K562 (cell line): Measurements from ENCODE around the gene ARHGEF17. TPM values are rescaled to one million over a fixed set of nuclear protein-coding genes. Genes with fewer than 3 reads are reported as not detected.
A peak's percentile ranks its signal among the peaks of the same experiment; 100 is the strongest.

Source experiments
- ATAC-seq: fragments of 200-7000 bp; cut with Tn5 transposase; 3 replicates; pipeline ENCODE4 v1.9.1; 2020; ENCODE audit warnings: moderate library complexity
- BruUV-seq: library from RNA; stranded (reverse); fragments of 400-500 nt; replicated peaks from 2 replicates; lab custom pipeline; 2021; lab: Mats Ljungman, UMichigan
- CTCF ChIA-PET: fragments of 300-600 bp; formaldehyde crosslinking; extraction: SDS; loops from one replicate; lab custom pipeline; 2021; ENCODE audit warnings: low intra/inter-chr PET ratio; lab: Yijun Ruan, JAX
- POLR2A ChIA-PET: fragments of 300-600, 350-650 bp; sonication (Branson Sonifier 250); formaldehyde crosslinking; extraction: SDS; loops from one replicate; lab custom pipeline; 2021; ENCODE audit warnings: antibody characterized with exemption, inconsistent platforms; lab: Yijun Ruan, JAX
- DNase-seq, 4 experiments: peaks; one replicate each; pipeline versions ENCODE4 v3.0.0 to v3.0.0-alpha.2; 2011 to 2018; ENCODE audit warnings: low spot score in 3 of 4, mixed read lengths in 3 of 4; ENCODE audit errors: extremely low read depth in 1 of 4
- FAIRE-seq: peaks from 2 replicates; lab custom pipeline; 2011; peaks lifted over from hg19 to GRCh38; lab: Jason Lieb, UNC
- H2AFZ ChIP-seq: 2 replicates; pipeline ENCODE4 v1.6.0; 2011; ENCODE audit warnings: low read depth, low read length, control low read depth, inconsistent platforms
- H3K27ac ChIP-seq: fragments of 200-600 bp; 3 replicates; pipeline ENCODE4 v1.8.0; 2011; ENCODE audit warnings: low read depth, mild to moderate bottlenecking, control low read depth, inconsistent platforms, low read length, moderate library complexity, mixed read lengths; ENCODE audit errors: extremely low read depth
- H3K27me3 ChIP-seq, 2 experiments: fragments of 300-600 bp in 1 of 2; 2 replicates in 1 of 2; 3 replicates in 1 of 2; pipeline versions ENCODE4 v1.6.0 to v1.8.0; 2011; ENCODE audit warnings: inconsistent platforms in 2 of 2, low read length in 2 of 2, mild to moderate bottlenecking in 1 of 2, mixed read lengths in 1 of 2, moderate library complexity in 1 of 2; ENCODE audit not compliant: control insufficient read depth in 2 of 2, insufficient read depth in 2 of 2
- H3K36me3 ChIP-seq: fragments of 300-600 bp; 3 replicates; pipeline ENCODE4 v1.8.0; 2011; ENCODE audit warnings: mild to moderate bottlenecking, low read length, inconsistent platforms; ENCODE audit not compliant: control insufficient read depth, insufficient read depth
- H3K4me1 ChIP-seq, 2 experiments: fragments of 200-600 bp in 1 of 2; replicated peaks in 1 of 2; 2 replicates in 1 of 2; 3 replicates in 1 of 2; pipeline versions ENCODE4 v1.5.1 to v1.8.0; 2011; ENCODE audit warnings: inconsistent platforms in 2 of 2, low read length in 2 of 2, mild to moderate bottlenecking in 1 of 2, mixed read lengths in 1 of 2, moderate library complexity in 1 of 2; ENCODE audit not compliant: control insufficient read depth in 2 of 2, insufficient read depth in 2 of 2
- H3K4me2 ChIP-seq: 2 replicates; pipeline ENCODE4 v1.6.1; 2011; ENCODE audit warnings: low read length, control low read depth, inconsistent platforms, mixed read lengths; ENCODE audit not compliant: insufficient read depth
- H3K4me3 ChIP-seq: fragments of 200-600 bp; sonication (generic), shearing (Covaris generic); 2 replicates; pipeline ENCODE4 v1.5.1; 2016; ENCODE audit warnings: control low read depth, inconsistent platforms
- H3K79me2 ChIP-seq: fragments of 200-600 bp; 3 replicates; pipeline ENCODE4 v1.8.0; 2011; ENCODE audit warnings: low read length, inconsistent platforms; ENCODE audit not compliant: control insufficient read depth, insufficient read depth
- H3K9ac ChIP-seq, 2 experiments: 2 replicates each; pipeline versions ENCODE4 v1.6.0 to v1.6.1; 2011; ENCODE audit warnings: low read depth in 2 of 2, low read length in 2 of 2, control low read depth in 1 of 2, inconsistent platforms in 1 of 2, mild to moderate bottlenecking in 1 of 2, mixed read lengths in 1 of 2; ENCODE audit not compliant: insufficient read depth in 1 of 2
- H3K9me1 ChIP-seq: one replicate; pipeline ENCODE4 v1.6.0; 2011; ENCODE audit warnings: inconsistent platforms, mild to moderate bottlenecking, low read length, moderate library complexity; ENCODE audit not compliant: control insufficient read depth, insufficient read depth
- H3K9me3 ChIP-seq: replicated peaks from 2 replicates; pipeline ENCODE4 v1.5.1; 2011; ENCODE audit warnings: low read depth, low read length, inconsistent platforms; ENCODE audit not compliant: control insufficient read depth, insufficient read depth
- H4K20me1 ChIP-seq: replicated peaks from 2 replicates; pipeline ENCODE4 v1.6.1; 2011; ENCODE audit warnings: low read length, inconsistent platforms, mixed read lengths; ENCODE audit not compliant: control insufficient read depth, insufficient read depth
- CTCF ChIP-seq, 3 experiments: IDR thresholded peaks in 2 of 3; conservative IDR thresholded peaks in 1 of 3; 2 replicates each; pipeline ENCODE4 v1.5.1; 2011 to 2012; ENCODE audit warnings: low read length in 3 of 3, mild to moderate bottlenecking in 3 of 3, control low read depth in 2 of 3, improper control_type of control experiment in 1 of 3, inconsistent platforms in 1 of 3, low read depth in 1 of 3, mixed read lengths in 1 of 3, moderate library complexity in 1 of 3; ENCODE audit not compliant: insufficient read depth in 2 of 3
- MCM5 ChIP-seq: fragments of 450-650 bp; IDR thresholded peaks from 2 replicates; pipeline ENCODE4 v1.6.1; 2016; ENCODE audit warnings: low read depth
- MECOM ChIP-seq: fragments of 250-450 bp; sonication (Bioruptor Pico); IDR thresholded peaks from 2 replicates; pipeline ENCODE4 v1.8.0; 2022; ENCODE audit warnings: inconsistent platforms
- POLR2G ChIP-seq: fragments of 200-400 bp; formaldehyde crosslinking; IDR thresholded peaks from 2 replicates; pipeline ENCODE4 v1.6.1; 2017; ENCODE audit warnings: low read depth, mild to moderate bottlenecking, antibody characterized with exemption, low read length, moderate library complexity
- RBM25 ChIP-seq: fragments of 200-400 bp; formaldehyde crosslinking; IDR thresholded peaks from 2 replicates; pipeline ENCODE4 v1.6.1; 2018; ENCODE audit warnings: low read length, low read depth, moderate library complexity; ENCODE audit not compliant: severe bottlenecking
- TRIM24 ChIP-seq, 2 experiments: fragments of 450-650 bp; IDR thresholded peaks; 2 replicates each; pipeline ENCODE4 v1.6.1; 2016
- ZBTB40 ChIP-seq, 2 experiments: fragments of 450-650 bp in 1 of 2; sonication (generic) in 1 of 2; formaldehyde crosslinking in 1 of 2; IDR thresholded peaks; 2 replicates each; pipeline versions ENCODE4 v1.7.1 to v1.9.0; 2016 to 2022; ENCODE audit warnings: inconsistent platforms in 1 of 2, mild to moderate bottlenecking in 1 of 2, missing genetic modification reagents in 1 of 2
- ZFP36 ChIP-seq: fragments of 150-350 bp; IDR thresholded peaks from 2 replicates; pipeline ENCODE4 v1.6.1; 2018; ENCODE audit warnings: low read length, low read depth; ENCODE audit not compliant: partially characterized antibody
- WGBS: fragments of 100-300 bp; shearing (Covaris generic); methylation state at CpG from one replicate; pipeline ENCODE4 v1.1.6; 2016; ENCODE audit warnings: low coverage, mixed read lengths; ENCODE audit not compliant: insufficient coverage; ENCODE audit errors: missing lambda C conversion rate; 5-methylcytosine and 5-hydroxymethylcytosine counted together
- in situ Hi-C: fragments of 300-500 bp; cut with MboI; formaldehyde crosslinking; loops from 4 replicates; pipeline ENCODE4 v1.15.0; 2018; ENCODE audit warnings: inconsistent platforms, mixed read lengths
- intact Hi-C: fragments of 100-400 bp; cut with micrococcal nuclease; formaldehyde crosslinking; loops from 2 replicates; pipeline ENCODE4 v1.14.2; 2022
- polyA plus RNA-seq, 8 experiments: library from polyadenylated mRNA; depleted of rRNA in 4 of 8; stranded (reverse) in 5 of 8; unstranded in 3 of 8; fragments of >200 nt; fragmentation: Nextera tagmentation in 2 of 8; fragmentation: Illumina TruSeq in 1 of 8; extraction: Ambion mirVana in 2 of 8; extraction: Trizol in 1 of 8; gene quantifications; 2 replicates each; pipeline versions ENCODE4 v1.2.1 to v1.2.3, GENCODE V29; 2011 to 2014; ENCODE audit warnings: inconsistent platforms in 1 of 8, missing spikeins in 1 of 8
- total RNA-seq, 7 experiments: library from RNA; depleted of rRNA in 6 of 7; stranded (reverse); fragments of >200 nt in 6 of 7; fragmentation: Illumina TruSeq in 2 of 7; extraction: Trizol in 2 of 7; gene quantifications; 2 replicates each; pipeline versions ENCODE4 v1.2.1 to v1.2.3, GENCODE V29; 2011 to 2021; ENCODE audit warnings: low replicate concordance in 1 of 7

The ARHGEF17 gene
- total and polyA plus RNA-seq, 9 of the 15 experiments (the other 6 are each of a cell fraction or from before 2014, with no cell fraction given), result 0.04 to 0.68 (median 0.10) TPM; not detected in 2

GRCh38 chr11:73372375-73372993, 64.4 kb downstream of the ARHGEF17 start:
- Histone ChIP-seq H3K36me3 (no peaks in the 10 kb centered on the region), H3K27me3 (peaks cover 14 to 36% of the 10 kb centered on the region in 2 experiments; a peak in 3 of 5 replicates), H3K9ac (peak overlapping the region in 1 of 2 experiments; percentile 28; a peak in 1 of 4 replicates), H3K9me1 (no peaks in the 10 kb centered on the region)
- TF ChIP-seq POLR2G (no peak), CTCF (IDR thresholded peaks at IDR 0.05 in 2 of 3, conservative IDR thresholded peaks at IDR 0.05 in 1 of 3; ENCODE audit: insufficient read depth in 2 of 3, low read depth in 1 of 3, low read length in 3 of 3) (0 out of 6 replicates have a peak, but pooled peaks have one; percentile 7 to 9 (median 8)), RBM25 (peak; percentile 47), ZBTB40 (IDR thresholded peaks at IDR 0.05) (no peak), ZBTB40 (CRISPR knock-in tag; IDR thresholded peaks at IDR 0.05) (no peak), ZFP36 (peak; percentile 73), TRIM24 (IDR thresholded peaks at IDR 0.05) (no peak), MECOM (no peak), MCM5 (no peak)
- TF ChIP-seq, all 486 proteins: peak for 3
- DNase-seq (no peak), FAIRE-seq (no peak), ATAC-seq (no peak)
- H3K79me2 ChIP-seq, result peaks cover 12% of the 10 kb centered on the region
- H3K4me3 ChIP-seq, result no peak overlapping the region
- H3K4me2 ChIP-seq, result no peak overlapping the region
- POLR2A ChIA-PET, result no interaction called here
- H4K20me1 ChIP-seq, result no peaks in the 10 kb centered on the region; the same call in 1 of the 2 replicates
- BruUV-seq, result no TSS peak
- in situ Hi-C loops (no loop called here), intact Hi-C loops (no loop called here)
- H3K27ac ChIP-seq, result no peak overlapping the region
- peaks cover 3 to 28% of the 10 kb centered on the region in 2 experiments; a peak in 4 of 5 replicates for H3K4me1 ChIP-seq
- CTCF ChIA-PET, result no interaction called here
- 10% methylated on average over 6 of the region's 6 CpGs for WGBS
- H2AFZ ChIP-seq, result no peak overlapping the region
- H3K9me3 ChIP-seq, result no peaks in the 10 kb centered on the region
